ENCODE measurements around the gene S100A3. TPM values are rescaled to one million over a fixed set of nuclear protein-coding genes. Genes with fewer than 3 reads are reported as not detected.
A peak's percentile ranks its signal among the peaks of the same experiment; 100 is the strongest.

The S100A3 gene
- total RNA-seq, 2 experiments from 2014 or later: not detected

DNA sequence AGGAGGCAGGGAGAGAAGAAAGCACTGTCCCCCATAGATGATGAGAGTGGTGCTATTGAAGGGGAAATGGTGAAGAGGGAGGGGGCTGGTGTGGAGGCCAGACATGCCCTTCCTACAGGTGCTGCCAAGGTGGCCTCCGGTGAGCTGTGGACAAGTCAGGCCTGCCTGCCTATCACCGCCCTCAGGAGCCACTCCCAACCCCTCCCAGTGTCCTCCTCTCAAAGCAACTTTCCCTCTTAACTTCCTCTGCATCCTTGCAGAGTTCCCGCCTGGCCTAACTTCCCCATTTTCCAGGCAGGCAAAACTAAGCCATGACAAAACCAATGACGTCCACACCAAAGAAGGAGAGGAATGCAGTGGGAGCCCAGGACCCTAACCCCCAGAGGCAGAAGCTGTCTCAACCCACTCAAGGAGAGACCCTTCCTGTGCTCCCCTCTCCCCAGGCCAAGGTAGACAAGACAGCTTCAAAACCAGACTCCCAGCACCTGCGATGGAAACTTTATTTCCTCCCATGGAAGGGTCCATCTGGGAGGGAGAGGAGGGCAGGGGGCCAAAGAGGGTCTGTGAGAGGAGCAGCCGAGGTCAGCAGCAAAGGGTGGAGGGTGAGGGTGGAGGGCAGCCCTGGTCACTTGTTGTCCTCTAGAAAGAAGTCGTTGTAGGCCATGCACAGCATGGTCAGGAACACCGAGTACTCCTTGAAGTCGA is 12.2 kb downstream of the S100A3 start:
- peak overlapping the region; percentile 82 for H3K4me3 Mint-ChIP-seq
- peak overlapping the region; percentile 98 for H3K27ac Mint-ChIP-seq
- no peaks in the 10 kb centered on the region for H3K27me3 Mint-ChIP-seq
- no peaks in the 10 kb centered on the region for H3K9me3 Mint-ChIP-seq
- POLR2A ChIA-PET: interaction anchor here (1.2 kb wide), 1 partner anchor 9 kb away, joined by 6 read pairs; the partner anchor contains the start of gene S100A4
- peaks cover 51% of the 10 kb centered on the region for H3K36me3 Mint-ChIP-seq (ENCODE audit: low read depth)
- peaks cover 83% of the 10 kb centered on the region for H3K4me1 Mint-ChIP-seq
- CTCF ChIA-PET: interaction anchor here (1.0 to 7.2 kb wide), 6 partner anchors 9 to 91 kb away, joined by 3 to 56 read pairs (median 13); partner anchors contain the start of genes S100A1, S100A13 and S100A4
- no peak for DNase-seq

DNA sequence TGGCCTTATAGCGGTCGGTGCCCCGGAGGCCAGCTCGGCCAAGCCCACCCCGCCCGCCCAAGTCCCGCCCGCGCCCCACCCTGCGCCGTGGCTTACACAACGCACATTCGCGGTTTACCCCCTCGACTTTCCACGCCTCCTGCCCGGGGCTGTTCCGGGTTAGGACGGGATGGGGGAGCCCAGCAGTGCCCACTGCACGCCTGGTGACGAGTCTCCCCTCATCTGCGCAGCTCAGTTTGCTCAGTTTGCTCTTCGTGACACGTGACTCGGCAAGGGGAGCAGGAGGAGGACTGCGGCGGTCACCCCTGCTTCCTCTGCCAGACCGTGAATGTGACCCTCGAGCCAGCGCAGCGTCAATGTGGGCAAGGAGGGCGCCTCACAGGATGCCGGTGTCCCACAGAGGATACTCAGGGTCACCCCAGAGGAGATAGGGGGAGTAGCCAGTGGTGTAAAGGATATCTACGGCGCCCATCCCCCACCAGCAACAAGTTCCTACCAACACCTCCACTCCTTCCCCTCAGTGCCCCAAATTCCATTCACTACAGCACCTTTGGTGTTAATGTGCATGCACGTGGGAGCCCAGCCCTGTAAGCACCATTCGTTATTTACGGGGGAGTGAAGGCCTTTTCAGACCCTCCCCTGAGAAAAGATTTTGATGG is 12.9 kb downstream of the S100A3 start:
- peaks cover 51% of the 10 kb centered on the region for H3K36me3 Mint-ChIP-seq (ENCODE audit: low read depth)
- CTCF ChIA-PET: interaction anchor here (0.8 to 7.2 kb wide), 11 partner anchors 9 to 92 kb away, joined by 3 to 99 read pairs (median 9); partner anchors contain the start of genes S100A1, S100A13, S100A2 and S100A4

DNA sequence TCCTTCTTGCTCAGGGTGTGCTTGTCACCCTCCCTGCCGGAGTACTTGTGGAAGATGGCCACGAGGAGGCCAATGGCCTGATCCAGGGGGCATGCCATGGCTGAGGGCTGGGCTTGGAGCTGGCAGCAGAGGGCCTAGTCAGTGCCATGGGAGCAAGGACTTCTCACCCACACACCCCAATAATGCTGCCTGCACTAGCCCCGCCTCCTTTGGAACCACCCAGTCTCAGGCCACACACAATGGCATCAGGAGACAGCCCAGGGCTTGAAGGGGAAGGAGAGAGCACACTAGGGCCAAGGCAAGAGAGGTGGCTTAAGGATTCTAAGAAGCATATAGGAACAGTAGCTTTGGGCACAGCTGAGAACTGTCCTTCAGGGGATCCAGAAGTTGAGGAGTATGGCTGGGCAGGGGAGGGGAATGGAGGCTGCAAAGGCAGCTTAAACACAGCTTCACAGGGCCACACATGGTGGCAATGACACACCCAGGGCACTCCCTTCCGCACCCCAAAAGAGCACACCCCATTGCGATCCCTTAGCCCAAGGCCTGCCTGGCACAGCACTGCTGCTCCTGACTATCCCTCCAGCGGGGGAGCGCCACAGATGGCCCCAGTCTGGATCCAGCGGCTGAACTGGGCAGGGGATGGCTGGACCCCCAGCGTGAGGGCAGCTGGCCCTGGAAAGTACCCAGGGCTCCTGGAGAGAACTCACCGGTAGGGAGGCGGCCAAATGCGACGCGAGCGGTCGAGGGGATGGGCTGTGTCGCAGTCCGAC is 13.6 kb downstream of the S100A3 start, which contains the start of gene S100A6:
Gene S100A6, minus strand, starts transcription at position 750 of the 770 bp plus-strand sequence. Its CDS starts 652 bp downstream, at position 98.
- Mint-ChIP-seq H3K9me3 (no peaks in the 10 kb centered on the region), H3K36me3 (ENCODE audit: low read depth) (peaks cover 48% of the 10 kb centered on the region), H3K4me3 (peak within 1 kb of the TSS; percentile 96), H3K27me3 (no peaks in the 10 kb centered on the region), H3K4me1 (peaks cover 81% of the 10 kb centered on the region), H3K27ac (peak within 1 kb of the TSS; percentile 98)
- POLR2A ChIA-PET: interaction anchor here (0.6 to 1.2 kb wide), 7 partner anchors 8 to 1684 kb away, joined by 3 to 8 read pairs (median 4); partner anchors contain the start of genes CHTOP and S100A4
- peak; percentile 69 for DNase-seq
- CTCF ChIA-PET: interaction anchor here (0.6 to 7.2 kb wide), 12 partner anchors 10 to 93 kb away, joined by 3 to 99 read pairs (median 7); partner anchors contain the start of genes S100A1, S100A13, S100A2 and S100A4

More for the DNA sequence above, 12.9 kb downstream of the S100A3 start:
- Mint-ChIP-seq H3K27me3 (no peaks in the 10 kb centered on the region), H3K9me3 (no peaks in the 10 kb centered on the region), H3K4me1 (peaks cover 83% of the 10 kb centered on the region), H3K4me3 (peak overlapping the region; percentile 82), H3K27ac (peak overlapping the region; percentile 98)
- POLR2A ChIA-PET: interaction anchor here (0.6 to 1.2 kb wide), 5 partner anchors 9 to 1683 kb away, joined by 3 to 8 read pairs (median 4); partner anchors contain the start of genes CHTOP and S100A4
- peak; percentile 88 for DNase-seq

DNA sequence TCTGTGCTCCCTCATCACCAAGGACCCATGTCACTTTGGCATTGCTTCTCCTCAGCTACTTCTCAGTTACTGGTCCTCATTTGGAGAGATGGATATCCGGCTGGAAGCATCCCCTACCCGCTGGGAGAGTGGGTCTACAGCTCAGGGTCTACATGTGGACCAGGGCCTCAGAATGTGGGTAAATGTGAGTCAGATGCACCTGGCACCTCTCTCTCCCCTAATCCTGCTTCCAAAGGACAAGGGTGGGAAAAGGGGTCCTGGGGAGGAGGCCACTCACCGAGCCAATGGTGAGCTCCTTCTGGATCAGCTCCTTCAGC is 14.2 kb downstream of the S100A3 start:
- Mint-ChIP-seq H3K4me1 (peaks cover 77% of the 10 kb centered on the region), H3K27ac (peak overlapping the region; percentile 98), H3K27me3 (no peaks in the 10 kb centered on the region), H3K36me3 (ENCODE audit: low read depth) (peaks cover 42% of the 10 kb centered on the region), H3K9me3 (no peaks in the 10 kb centered on the region), H3K4me3 (peak overlapping the region; percentile 96)
- POLR2A ChIA-PET: interaction anchor here (0.6 to 1.0 kb wide), 2 partner anchors 17 to 99 kb away, joined by 3 to 5 read pairs; partner anchors contain the start of gene CHTOP
- CTCF ChIA-PET: interaction anchor here (1.6 to 7.2 kb wide), 9 partner anchors 10 to 93 kb away, joined by 5 to 99 read pairs (median 11); partner anchors contain the start of genes S100A1, S100A13, S100A2 and S100A4
- no peak for DNase-seq

DNA sequence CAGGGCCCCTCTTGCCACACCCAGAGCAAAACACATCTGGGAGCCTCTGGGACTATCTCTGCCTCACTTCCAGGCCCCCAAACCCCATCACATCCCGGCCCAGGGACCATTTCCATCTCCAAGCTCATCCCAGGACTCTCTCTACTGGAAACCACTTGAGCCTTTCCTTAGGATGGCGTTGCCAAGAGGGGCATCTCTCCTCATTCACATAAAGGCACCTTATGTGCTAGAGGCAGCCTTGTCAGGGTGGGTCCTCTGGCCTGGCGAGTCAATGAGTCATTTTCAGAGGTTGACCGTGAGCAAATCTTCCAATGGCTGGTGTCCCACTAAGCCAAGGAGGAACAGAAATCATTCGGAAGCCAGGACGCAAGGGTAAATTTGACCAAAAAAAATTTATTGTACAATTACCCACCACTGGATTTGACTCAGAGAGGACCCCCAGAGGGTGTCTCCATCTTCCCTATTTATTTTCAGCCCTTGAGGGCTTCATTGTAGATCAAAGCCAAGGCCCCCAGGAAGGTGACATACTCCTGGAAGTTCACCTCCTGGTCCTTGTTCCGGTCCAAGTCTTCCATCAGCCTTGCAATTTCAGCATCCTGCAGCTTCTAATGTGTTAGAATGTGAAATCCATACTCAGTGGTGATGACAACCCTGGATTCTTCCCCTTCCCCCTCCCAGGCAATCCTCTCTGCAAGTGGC is 14.7 kb downstream of the S100A3 start:
- H3K27ac Mint-ChIP-seq: peak overlapping the region; percentile 98
- peak overlapping the region; percentile 96 for H3K4me3 Mint-ChIP-seq
- peaks cover 40% of the 10 kb centered on the region for H3K36me3 Mint-ChIP-seq (ENCODE audit: low read depth)
- POLR2A ChIA-PET: interaction anchor here (0.6 to 1.0 kb wide), 2 partner anchors 17 to 99 kb away, joined by 3 to 5 read pairs; partner anchors contain the start of gene CHTOP
- no peaks in the 10 kb centered on the region for H3K9me3 Mint-ChIP-seq
- CTCF ChIA-PET: interaction anchor here (1.0 to 7.2 kb wide), 12 partner anchors 11 to 100 kb away, joined by 4 to 99 read pairs (median 10); partner anchors contain the start of genes CHTOP, S100A1, S100A13 and S100A2
- no peaks in the 10 kb centered on the region for H3K27me3 Mint-ChIP-seq
- no peak for DNase-seq
- peaks cover 72% of the 10 kb centered on the region for H3K4me1 Mint-ChIP-seq

DNA sequence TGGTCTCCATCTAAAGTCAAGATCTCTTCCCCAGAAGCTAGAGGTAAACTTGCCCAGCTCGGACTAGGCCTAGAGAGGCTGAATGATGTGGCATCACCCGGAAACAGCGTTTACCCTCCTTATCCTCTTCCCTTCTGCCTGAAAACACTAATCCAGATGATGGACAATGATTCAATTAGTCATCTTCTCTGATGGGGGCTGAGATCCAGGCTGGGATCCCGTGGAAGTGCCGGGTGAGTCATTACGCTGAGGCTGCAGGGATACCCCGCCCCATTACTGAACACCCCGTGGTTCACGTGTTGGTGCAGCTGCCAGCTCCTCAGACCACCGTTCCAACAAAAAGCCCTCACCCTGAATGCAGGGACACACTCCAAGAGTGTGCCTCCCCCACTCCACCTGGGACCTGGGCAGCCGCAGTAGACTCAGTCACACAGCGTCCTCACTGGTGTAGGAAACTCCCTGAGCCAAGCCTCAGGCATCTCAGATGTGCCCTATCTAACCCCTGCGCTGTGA is 15.3 kb downstream of the S100A3 start:
- Mint-ChIP-seq H3K27me3 (no peaks in the 10 kb centered on the region), H3K4me3 (peak overlapping the region; percentile 96), H3K36me3 (ENCODE audit: low read depth) (peaks cover 42% of the 10 kb centered on the region), H3K9me3 (no peaks in the 10 kb centered on the region), H3K27ac (peak overlapping the region; percentile 98), H3K4me1 (peaks cover 69% of the 10 kb centered on the region)
- DNase-seq: no peak
- POLR2A ChIA-PET: interaction anchor here (1.7 kb wide), 1 partner anchor 34 kb away, joined by 6 read pairs; no protein-coding TSS in a partner anchor
- CTCF ChIA-PET: interaction anchor here (1.0 to 7.2 kb wide), 15 partner anchors 9 to 453 kb away, joined by 3 to 99 read pairs (median 10); partner anchors contain the start of genes CHTOP, S100A2 and S100A4

DNA sequence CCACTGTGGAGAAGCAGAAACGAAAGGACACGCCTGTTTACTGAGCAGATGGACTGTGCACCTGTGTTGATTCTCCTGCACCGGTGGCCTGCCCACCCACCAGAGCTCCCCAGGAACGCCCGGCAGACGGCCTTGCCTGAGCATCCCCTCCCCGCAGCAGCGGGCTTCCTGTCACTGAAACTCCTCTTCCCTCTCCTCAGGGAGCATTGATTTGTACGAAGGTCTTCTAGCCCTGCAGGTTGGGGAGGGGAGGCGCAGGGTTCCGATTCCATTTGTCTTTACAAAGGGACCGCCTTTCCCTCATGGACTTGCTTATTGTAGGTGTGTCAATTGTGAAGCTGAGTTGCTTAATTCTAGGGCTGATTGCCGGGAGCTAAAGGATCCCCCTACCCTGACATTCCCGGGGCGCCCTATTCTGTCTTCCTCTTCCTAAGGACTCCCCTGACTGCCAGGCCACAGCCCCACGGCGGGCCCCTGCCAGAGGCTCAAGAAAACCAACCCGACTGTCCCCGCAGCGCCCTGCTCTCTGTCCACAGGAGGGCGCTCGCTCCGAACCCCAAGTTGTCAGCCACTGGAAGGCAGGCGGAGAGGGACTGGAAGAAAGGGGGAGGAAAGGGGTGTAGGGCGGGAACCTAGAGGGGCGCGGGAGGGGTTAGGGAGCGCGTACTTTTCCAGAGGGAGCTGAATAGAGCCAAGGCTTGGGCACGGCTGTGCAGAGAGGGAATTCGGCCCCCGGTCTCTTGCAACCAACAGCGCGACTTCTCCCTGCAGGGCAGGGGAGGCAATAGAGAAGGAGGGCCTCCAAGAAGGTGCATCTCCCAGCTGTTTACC is 16.1 kb downstream of the S100A3 start:
- POLR2A ChIA-PET: interaction anchor here (1.1 to 1.7 kb wide), 4 partner anchors 8 to 35 kb away, joined by 4 to 12 read pairs (median 6); partner anchors contain the start of genes S100A2 and S100A5

DNA sequence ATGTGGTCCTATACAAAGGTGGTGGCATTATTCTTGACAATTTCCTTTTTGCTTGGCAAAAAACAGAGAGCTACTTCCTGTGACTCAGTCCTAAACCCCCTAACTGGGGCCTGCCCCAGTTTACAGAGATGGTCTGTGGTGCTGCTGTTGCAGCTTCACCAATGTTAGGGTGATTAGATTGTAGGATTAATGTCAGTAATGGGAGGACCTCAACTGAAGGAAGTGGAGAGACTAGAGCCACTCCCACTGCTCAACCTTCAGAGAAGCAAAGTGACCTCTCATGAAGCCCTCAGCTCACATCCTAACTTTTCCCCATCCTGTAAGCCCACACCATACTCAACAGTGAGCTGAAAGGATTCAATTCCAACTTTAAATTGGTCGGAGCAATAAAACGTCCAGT is 16.9 kb downstream of the S100A3 start:
- peaks cover 39% of the 10 kb centered on the region for H3K36me3 Mint-ChIP-seq (ENCODE audit: low read depth)
- H3K9me3 Mint-ChIP-seq: no peaks in the 10 kb centered on the region
- H3K4me1 Mint-ChIP-seq: peaks cover 57% of the 10 kb centered on the region
- ChIA-PET CTCF (interaction anchor here (0.7 to 7.2 kb wide), 22 partner anchors 8 to 803 kb away, joined by 3 to 99 read pairs (median 6); partner anchors contain the start of genes CHTOP, S100A1, S100A13 and S100A2), POLR2A (interaction anchor here (1.1 to 1.7 kb wide), 5 partner anchors 9 to 101 kb away, joined by 3 to 12 read pairs (median 5); partner anchors contain the start of genes CHTOP, S100A2 and S100A5)
- DNase-seq: peak; percentile 46
- H3K27me3 Mint-ChIP-seq: no peaks in the 10 kb centered on the region
- peak overlapping the region; percentile 96 for H3K4me3 Mint-ChIP-seq
- H3K27ac Mint-ChIP-seq: peak overlapping the region; percentile 98

More for the DNA sequence above, 16.1 kb downstream of the S100A3 start:
- peak overlapping the region; percentile 96 for H3K4me3 Mint-ChIP-seq
- H3K27ac Mint-ChIP-seq: peak overlapping the region; percentile 98
- peaks cover 64% of the 10 kb centered on the region for H3K4me1 Mint-ChIP-seq
- H3K27me3 Mint-ChIP-seq: no peaks in the 10 kb centered on the region
- peaks cover 40% of the 10 kb centered on the region for H3K36me3 Mint-ChIP-seq (ENCODE audit: low read depth)
- no peaks in the 10 kb centered on the region for H3K9me3 Mint-ChIP-seq
- CTCF ChIA-PET: interaction anchor here (0.7 to 7.2 kb wide), 25 partner anchors 8 to 802 kb away, joined by 3 to 99 read pairs (median 6); partner anchors contain the start of genes CHTOP, S100A2, S100A4 and S100A5
- DNase-seq: peak; percentile 81

DNA sequence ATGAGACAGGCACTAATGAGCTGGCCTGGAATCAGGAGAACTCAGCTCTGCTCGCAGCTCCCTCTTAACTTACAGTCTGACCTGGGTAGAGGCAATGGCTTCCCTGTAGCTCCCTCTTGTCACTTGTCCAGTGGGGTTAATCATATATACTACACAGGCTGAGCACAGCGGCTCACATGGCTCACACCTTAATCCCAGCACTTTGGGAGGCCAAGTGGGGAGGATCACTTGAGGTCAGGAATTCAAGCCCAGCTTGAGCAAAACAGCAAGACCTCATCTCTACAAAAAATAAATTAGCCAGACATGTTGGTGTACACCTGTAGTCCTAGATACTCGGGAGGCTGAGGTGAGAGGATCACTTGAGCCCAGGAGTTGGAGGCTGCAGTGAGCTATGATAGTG is 17.4 kb downstream of the S100A3 start:
- Mint-ChIP-seq H3K27me3 (no peaks in the 10 kb centered on the region), H3K27ac (peak overlapping the region; percentile 98), H3K9me3 (no peaks in the 10 kb centered on the region), H3K4me3 (no peak overlapping the region), H3K36me3 (ENCODE audit: low read depth) (peaks cover 37% of the 10 kb centered on the region), H3K4me1 (peaks cover 52% of the 10 kb centered on the region)
- DNase-seq: no peak
- POLR2A ChIA-PET: interaction anchor here (1.1 to 1.7 kb wide), 5 partner anchors 9 to 102 kb away, joined by 3 to 12 read pairs (median 5); partner anchors contain the start of genes CHTOP, S100A2 and S100A5
- CTCF ChIA-PET: interaction anchor here (0.5 to 7.2 kb wide), 18 partner anchors 10 to 645 kb away, joined by 3 to 99 read pairs (median 6); partner anchors contain the start of genes CHTOP, S100A1, S100A13 and S100A2

DNA sequence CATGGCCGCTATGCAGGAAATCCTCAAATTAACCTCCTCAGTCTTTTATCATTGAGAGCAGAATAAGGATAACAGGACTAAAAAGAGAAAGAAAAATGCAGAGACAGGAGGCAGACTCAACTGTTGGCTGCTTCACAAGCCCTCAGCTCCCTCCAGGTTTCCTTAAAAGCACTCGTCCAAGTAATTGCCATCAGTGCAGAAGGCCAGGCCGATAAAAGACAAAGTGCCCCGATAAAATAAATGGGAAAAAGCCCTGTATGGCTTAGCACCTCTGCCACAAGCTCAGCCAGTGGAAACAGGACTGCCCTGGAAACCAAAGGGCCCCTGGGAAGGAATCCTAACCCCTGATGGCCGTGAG is 21.4 kb downstream of the S100A3 start:
- no peaks in the 10 kb centered on the region for H3K27me3 Mint-ChIP-seq
- peaks cover 23% of the 10 kb centered on the region for H3K4me1 Mint-ChIP-seq
- H3K9me3 Mint-ChIP-seq: no peaks in the 10 kb centered on the region
- no peak overlapping the region for H3K27ac Mint-ChIP-seq
- H3K4me3 Mint-ChIP-seq: no peak overlapping the region
- POLR2A ChIA-PET: interaction anchor here (0.6 to 0.7 kb wide), 2 partner anchors 8 to 359 kb away, joined by 4 read pairs; partner anchors contain the start of gene S100A6
- CTCF ChIA-PET: interaction anchor here (0.9 kb wide), 1 partner anchor 18 kb away, joined by 3 read pairs; no protein-coding TSS in a partner anchor
- DNase-seq: no peak
- peaks cover 12% of the 10 kb centered on the region for H3K36me3 Mint-ChIP-seq (ENCODE audit: low read depth)
